LoVo (cell line): ENCODE data around the gene SPEM2.

Experiments
- DNase-seq: peaks from one replicate; pipeline ENCODE4 v3.0.0-alpha.2; 2016; ENCODE audit warnings: low spot score

Gene SPEM2

GRCh38 chr17:7425316-7425715 is at the start of gene SPEM2:
TSS of gene SPEM2 (plus strand) at chr17:7425616. CDS start at chr17:7425689, 73 bp downstream.
- no peak for DNase-seq

- DNase-seq = no peak
These were observed 46.3 kb upstream of the SPEM2 start for GRCh38 chr17:7379134-7379533.

DNA sequence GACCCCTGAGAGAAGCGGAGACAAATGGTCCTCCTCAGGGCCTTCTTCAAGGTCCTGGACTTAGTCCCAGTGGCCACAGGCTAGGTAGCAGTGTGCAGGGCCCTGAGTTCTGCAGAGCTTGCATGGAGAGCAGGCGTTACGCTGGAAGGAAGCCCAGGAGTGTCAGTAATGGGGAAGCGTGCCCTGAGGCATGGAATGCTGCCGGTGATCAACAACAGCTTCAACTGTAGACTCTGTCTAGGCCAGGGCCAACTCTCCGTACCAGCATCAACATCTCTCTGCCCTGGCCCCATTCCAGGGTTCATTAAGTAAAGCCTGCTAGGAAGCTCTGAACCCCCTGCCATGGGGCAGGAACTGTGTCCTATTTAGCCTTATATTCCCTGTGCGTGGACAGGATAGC is 45.1 kb upstream of the SPEM2 start:
- no peak for DNase-seq

- peak; percentile 81 for DNase-seq
These were observed 44.3 kb upstream of the SPEM2 start, which contains the start of gene TNK1 for GRCh38 chr17:7380855-7381683. TSS of gene TNK1 (plus strand) at chr17:7381089. CDS start at chr17:7382927, 1,838 bp downstream.

DNA sequence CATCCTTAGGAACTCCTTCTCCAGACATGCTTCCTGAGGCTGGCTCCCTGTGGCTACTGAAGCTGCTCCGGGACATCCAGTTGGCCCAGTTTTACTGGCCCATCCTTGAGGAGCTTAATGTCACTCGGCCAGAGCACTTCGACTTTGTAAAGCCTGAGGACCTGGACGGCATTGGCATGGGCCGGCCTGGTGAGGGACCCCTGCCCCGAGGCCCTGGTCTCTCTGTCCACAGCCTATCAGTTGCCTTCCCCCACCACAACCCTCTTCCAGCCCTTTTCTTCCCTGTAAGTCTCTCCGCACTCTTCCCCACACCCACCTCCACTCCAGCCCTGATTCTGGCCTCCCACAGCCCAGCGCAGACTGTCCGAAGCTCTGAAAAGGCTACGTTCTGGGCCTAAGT is 42.5 kb upstream of the SPEM2 start:
- no peak for DNase-seq

DNA sequence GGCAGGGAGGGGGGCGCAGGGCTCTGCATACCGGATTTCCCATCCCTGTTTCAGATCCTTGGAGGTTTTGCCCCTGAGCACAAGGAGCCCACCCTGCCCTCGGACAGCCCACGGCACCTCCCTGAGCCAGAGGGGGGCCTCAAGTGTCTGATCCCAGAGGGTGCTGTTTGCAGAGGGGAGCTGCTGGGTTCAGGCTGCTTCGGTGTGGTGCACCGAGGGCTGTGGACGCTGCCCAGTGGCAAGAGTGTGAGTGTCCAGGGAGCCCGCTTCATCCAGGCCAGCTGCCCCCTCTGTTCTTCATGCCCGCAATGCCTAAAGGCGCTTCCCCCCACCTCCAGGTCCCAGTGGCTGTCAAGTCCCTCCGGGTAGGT is 42.1 kb upstream of the SPEM2 start:
- no peak for DNase-seq

GRCh38 chr17:7383742-7384488 is 41.5 kb upstream of the SPEM2 start:
- DNase-seq = no peak

DNA sequence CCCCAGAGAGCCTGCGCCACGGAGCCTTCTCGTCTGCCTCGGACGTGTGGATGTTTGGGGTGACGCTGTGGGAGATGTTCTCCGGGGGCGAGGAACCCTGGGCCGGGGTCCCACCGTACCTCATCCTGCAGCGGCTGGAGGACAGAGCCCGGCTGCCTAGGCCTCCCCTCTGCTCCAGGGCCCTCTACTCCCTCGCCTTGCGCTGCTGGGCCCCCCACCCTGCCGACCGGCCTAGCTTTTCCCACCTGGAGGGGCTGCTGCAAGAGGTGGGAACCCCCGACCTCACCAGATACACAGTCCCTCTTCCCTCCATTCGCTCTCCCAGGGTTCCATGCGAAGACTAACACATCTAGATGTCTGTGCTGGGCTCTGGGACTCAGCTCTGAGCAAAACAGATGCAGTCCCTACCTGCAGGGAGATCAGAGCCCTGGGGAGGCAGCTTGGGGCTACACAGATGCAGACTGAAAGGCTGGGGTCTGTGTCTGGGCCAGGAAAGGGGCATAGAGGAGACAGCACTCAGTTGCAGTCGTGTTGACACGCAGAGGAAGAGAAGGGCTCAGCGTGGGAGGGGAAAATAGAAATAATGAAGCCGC is 40.8 kb upstream of the SPEM2 start:
- DNase-seq = no peak

DNA sequence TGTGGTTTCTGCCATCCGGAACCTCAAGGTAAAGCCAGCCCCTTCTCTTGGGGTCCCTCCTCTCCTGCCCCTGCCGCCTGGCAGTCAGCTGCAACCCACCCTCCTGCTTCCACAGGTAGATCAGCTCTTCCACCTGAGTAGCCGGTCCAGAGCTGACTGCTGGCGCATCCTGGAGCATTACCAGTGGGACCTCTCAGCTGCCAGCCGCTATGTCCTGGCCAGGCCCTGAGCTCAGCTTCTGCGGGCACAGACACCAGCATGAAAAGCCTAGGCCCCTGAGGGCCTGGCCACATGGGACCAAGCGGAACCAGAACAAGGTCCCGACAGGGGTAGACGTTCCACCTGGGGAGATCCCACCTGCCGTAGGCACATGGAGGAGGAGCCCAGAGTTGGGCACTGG is 36.6 kb upstream of the SPEM2 start:
- no peak for DNase-seq

DNA sequence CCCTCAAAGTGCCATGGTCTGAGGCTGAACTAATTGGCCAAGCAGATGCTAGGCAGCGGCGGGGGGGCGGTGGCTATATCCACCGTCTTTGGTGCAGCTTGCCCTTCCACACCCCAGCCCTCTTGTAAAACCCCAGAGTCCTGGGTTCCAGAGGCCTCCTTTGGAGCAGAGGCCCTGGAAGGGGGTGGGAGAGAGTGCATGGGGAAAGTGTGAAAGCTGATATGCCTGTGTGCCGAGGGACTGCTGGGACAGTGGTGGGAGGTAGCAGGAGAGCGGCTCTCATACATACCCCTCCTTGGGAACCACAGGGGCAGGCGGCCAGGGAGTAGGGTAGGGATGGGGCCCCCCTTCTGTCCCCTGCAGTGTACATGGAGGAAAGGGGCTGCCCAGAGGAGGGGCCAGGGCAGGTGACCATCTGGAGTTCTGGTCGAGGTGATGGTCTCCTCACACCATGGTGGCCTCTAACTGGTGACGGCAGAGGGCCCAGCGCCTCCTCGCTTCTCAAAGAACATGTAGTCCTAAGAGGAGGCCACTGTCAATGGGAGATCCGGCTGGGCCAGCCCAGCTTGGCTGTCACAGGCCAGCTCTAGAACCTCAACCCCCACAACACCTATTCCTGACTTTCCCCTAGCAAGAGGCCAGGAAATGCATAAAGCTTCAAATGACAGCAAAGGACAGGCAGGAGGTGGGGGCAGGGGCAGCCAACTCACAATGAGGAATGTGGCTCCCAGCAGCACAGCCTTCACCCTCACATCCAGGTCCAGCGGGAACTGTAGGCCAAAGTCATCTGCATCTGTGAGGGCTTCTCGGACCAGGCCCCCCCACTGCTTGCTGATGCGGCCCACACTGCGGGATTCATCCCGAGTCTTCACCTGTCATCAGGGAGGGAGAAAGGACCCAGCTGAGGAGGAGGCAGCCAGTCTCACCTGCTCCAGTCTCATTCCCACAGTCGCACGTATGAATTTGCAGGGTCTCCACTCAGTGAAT is 35.2 kb upstream of the SPEM2 start:
- no peak for DNase-seq

DNA sequence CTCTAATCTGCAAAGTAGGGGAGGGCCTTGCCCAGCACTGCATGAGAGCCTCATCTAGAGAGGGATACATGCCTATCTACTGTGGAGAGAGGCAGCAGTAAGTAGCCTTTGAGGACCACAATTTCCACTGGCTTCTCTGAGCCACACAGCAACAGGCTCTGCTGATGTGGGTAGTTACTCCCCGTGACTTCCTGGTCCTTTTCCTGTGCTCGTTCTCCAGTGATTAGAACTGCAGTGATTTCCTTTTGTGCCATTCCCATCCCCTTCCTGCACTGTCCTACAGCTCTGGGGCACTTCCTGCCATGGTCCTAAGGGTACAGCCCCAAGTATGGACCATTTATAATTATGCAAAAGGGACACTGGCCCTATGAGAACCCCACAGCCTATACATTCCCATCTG is 34.1 kb upstream of the SPEM2 start:
- DNase-seq = no peak

- no peak for DNase-seq
These were observed 32.5 kb upstream of the SPEM2 start for GRCh38 chr17:7392696-7393612.

- DNase-seq = peak; percentile 17
These were observed 31.6 kb upstream of the SPEM2 start for GRCh38 chr17:7393613-7394451.

GRCh38 chr17:7394452-7395191 is 30.8 kb upstream of the SPEM2 start, which contains the start of gene PLSCR3:
TSS of gene PLSCR3 (minus strand) at chr17:7394525. CDS start at chr17:7394110, 415 bp downstream.
- DNase-seq = peak; percentile 88

DNA sequence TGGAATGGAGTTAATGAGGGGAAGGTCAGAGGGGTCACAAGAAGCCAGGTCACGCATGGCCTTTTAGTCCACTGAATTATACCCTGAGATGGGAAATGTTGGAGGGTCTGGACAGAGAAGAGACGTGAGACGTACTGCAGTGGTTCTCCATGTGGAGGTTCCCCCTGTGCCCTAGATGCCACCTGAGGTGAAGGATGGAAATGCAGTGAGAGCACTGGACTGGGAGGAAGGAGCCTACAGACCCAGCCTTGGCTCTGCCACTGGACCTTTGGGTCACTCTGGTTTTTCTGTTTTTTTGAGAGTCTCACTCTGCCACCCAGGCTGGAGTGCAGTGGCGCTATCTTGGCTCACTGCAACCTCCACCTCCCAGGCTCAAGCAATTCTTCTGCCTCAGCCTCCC is 29.3 kb upstream of the SPEM2 start:
- no peak for DNase-seq

DNA sequence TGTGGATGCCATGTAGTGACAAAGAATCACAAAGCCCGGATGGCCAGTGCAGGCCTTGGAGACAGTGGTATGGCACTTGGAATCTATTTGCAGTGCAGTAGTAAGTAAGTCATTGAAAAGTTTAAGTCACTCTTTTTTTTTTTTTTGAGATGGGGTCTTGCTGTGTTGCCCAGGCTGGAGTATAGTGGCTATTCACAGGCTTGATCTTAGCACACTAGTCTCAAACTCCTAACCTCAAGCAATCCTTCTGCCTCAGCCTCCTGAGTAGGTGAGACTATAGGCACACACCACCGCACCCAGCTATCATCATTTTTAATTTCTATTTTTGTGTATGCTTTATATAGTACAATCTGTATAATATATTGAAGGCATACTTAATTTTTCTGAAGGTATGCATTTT is 26.8 kb upstream of the SPEM2 start:
- DNase-seq = no peak

DNA sequence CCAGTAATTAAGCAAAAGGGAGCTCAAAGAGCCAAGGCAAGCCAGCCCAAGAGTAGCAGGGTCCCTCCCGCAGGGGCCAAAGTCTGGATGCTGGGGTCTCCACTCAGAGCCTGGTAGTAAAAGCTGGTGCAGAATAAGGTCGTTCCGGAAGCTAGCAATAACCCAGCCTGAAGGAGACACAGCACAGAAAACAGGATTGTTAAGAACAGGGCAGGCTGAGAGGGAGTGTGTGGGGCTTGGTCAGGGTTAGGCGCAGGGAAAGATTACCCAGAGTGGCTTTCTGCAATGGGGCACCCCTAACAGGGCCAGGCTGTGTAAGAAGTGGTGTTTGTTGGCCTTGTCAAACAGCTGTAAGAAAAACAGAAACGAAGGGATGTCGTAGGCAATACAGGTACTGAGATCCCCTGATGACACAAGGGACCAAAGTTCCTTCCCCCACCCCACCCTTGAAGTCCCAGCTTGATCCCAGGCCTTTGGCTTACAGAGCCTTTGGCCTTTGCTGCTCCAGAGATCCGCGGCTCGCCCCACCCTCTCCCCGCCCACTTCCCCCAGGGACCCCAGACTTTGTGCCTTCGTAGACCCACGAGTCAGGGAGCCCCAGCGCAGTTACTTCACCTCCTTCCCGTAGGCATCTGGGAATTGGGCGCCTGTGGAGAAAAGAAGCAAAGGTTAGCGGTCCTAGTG is 22.2 kb upstream of the SPEM2 start:
- peak; percentile 26 for DNase-seq

DNA sequence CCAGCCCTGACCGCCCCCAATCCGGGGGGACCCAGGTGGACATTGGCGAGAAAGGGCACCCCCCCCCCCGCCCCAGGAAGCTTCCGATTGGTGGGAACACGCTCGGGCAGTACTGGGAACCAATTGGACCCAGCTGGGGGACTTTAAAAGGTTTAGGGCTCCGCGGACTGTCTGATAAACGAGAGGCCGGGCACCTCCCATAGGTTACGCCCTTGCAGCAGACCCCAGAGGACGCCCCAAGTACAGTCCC is 21.8 kb upstream of the SPEM2 start:
- DNase-seq = peak; percentile 58
